SU-DHL-6 (cell line): Measurements from ENCODE around the gene FBXW7.

Experiments used
- EZH2phosphoT487 ChIP-seq: fragments of 200-600 bp; sonication (generic), shearing (Covaris generic); conservative IDR thresholded peaks from 2 replicates; pipeline ENCODE4 v1.6.1; 2018; ENCODE audit warnings: mild to moderate bottlenecking, antibody characterized with exemption, low read length, moderate library complexity, mixed read lengths
- TF ChIP-seq, protein P1 (sequence below): fragments of 200-600 bp; sonication (generic); IDR thresholded peaks from one replicate; pipeline ENCODE4 v1.5.1; 2017; ENCODE audit warnings: antibody characterized with exemption, mild to moderate bottlenecking, low read length, moderate library complexity; ENCODE audit not compliant: insufficient read depth, poor library complexity, severe bottlenecking

DNA sequence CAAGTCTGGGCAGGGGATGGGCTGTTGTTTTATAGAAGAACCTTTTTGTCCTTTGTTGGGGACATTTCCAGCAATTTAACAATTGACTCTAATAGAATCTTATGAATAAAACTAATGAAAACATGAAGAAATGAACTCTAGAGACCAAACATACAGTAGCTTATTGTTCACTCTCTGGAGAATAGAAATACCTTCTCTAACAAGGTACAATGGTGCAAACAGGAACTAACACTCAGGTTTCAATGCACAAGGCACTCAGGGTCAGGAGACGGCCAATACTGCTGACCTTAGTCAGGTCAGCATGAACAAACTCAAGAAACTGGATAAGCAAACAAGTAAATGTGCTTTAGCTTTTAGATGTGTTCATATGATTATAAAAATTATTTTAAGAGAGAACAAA, 39.6 kb upstream of the FBXW7 start:
- TF ChIP-seq, protein P1, sequence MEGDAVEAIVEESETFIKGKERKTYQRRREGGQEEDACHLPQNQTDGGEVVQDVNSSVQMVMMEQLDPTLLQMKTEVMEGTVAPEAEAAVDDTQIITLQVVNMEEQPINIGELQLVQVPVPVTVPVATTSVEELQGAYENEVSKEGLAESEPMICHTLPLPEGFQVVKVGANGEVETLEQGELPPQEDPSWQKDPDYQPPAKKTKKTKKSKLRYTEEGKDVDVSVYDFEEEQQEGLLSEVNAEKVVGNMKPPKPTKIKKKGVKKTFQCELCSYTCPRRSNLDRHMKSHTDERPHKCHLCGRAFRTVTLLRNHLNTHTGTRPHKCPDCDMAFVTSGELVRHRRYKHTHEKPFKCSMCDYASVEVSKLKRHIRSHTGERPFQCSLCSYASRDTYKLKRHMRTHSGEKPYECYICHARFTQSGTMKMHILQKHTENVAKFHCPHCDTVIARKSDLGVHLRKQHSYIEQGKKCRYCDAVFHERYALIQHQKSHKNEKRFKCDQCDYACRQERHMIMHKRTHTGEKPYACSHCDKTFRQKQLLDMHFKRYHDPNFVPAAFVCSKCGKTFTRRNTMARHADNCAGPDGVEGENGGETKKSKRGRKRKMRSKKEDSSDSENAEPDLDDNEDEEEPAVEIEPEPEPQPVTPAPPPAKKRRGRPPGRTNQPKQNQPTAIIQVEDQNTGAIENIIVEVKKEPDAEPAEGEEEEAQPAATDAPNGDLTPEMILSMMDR: no peak
- TF ChIP-seq EZH2phosphoT487: no peak
